NCI-H1436 treated with DMSO at 0.1 percent for 48 hours (cell line): ENCODE measurements around the gene FOXC2.
A peak's percentile ranks its signal among the peaks of the same experiment; 100 is the strongest.

Experiments
- DNase-seq: peaks from one replicate; lab custom pipeline; 2025; lab: John Stamatoyannopoulos, UW

Gene FOXC2

GRCh38 chr16:86533076-86533475 is 33.6 kb upstream of the FOXC2 start:
- no peak for DNase-seq

- no peak for DNase-seq
These were observed 32.8 kb upstream of the FOXC2 start for GRCh38 chr16:86533767-86534351.

GRCh38 chr16:86534779-86535615 is 31.6 kb upstream of the FOXC2 start:
- no peak for DNase-seq

- no peak for DNase-seq
These were observed 30.0 kb upstream of the FOXC2 start for GRCh38 chr16:86536621-86537020.

GRCh38 chr16:86537486-86537885 is 29.1 kb upstream of the FOXC2 start:
- DNase-seq = no peak

GRCh38 chr16:86538196-86538780 is 28.3 kb upstream of the FOXC2 start:
- DNase-seq = no peak

GRCh38 chr16:86540894-86541293 is 25.7 kb upstream of the FOXC2 start:
- no peak for DNase-seq

GRCh38 chr16:86541560-86541959 is 25.1 kb upstream of the FOXC2 start:
- no peak for DNase-seq

GRCh38 chr16:86542756-86543750 is 23.6 kb upstream of the FOXC2 start:
- DNase-seq = no peak

GRCh38 chr16:86545481-86545880 is 21.1 kb upstream of the FOXC2 start:
- no peak for DNase-seq

- no peak for DNase-seq
These were observed 20.5 kb upstream of the FOXC2 start for GRCh38 chr16:86545954-86546637.

GRCh38 chr16:86546638-86547013 is 20.0 kb upstream of the FOXC2 start:
- no peak for DNase-seq

- DNase-seq = no peak
These were observed 19.3 kb upstream of the FOXC2 start for GRCh38 chr16:86547286-86547685.

- DNase-seq = no peak
These were observed 17.3 kb upstream of the FOXC2 start for GRCh38 chr16:86549076-86549892.

- no peak for DNase-seq
These were observed 16.8 kb upstream of the FOXC2 start for GRCh38 chr16:86549893-86550190.

- no peak for DNase-seq
These were observed 16.3 kb upstream of the FOXC2 start for GRCh38 chr16:86550281-86550680.

GRCh38 chr16:86553356-86553755 is 13.3 kb upstream of the FOXC2 start:
- DNase-seq = no peak

GRCh38 chr16:86554599-86554916 is 12.1 kb upstream of the FOXC2 start:
- DNase-seq = no peak

GRCh38 chr16:86554917-86555703 is 11.5 kb upstream of the FOXC2 start, which contains the start of gene MTHFSD:
Gene MTHFSD (minus strand): TSS chr16:86555235. CDS start chr16:86555184, 51 bp downstream.
- DNase-seq = peak; percentile 48

- DNase-seq = no peak
These were observed 10.9 kb upstream of the FOXC2 start for GRCh38 chr16:86555704-86556075.
